GM19240 (cell line): ENCODE data around the gene PROC.

Experiments
- DNase-seq: peaks from one replicate; pipeline ENCODE4 v3.0.0; 2011; ENCODE audit warnings: low spot score; ENCODE audit not compliant: insufficient read length

PROC gene

DNA sequence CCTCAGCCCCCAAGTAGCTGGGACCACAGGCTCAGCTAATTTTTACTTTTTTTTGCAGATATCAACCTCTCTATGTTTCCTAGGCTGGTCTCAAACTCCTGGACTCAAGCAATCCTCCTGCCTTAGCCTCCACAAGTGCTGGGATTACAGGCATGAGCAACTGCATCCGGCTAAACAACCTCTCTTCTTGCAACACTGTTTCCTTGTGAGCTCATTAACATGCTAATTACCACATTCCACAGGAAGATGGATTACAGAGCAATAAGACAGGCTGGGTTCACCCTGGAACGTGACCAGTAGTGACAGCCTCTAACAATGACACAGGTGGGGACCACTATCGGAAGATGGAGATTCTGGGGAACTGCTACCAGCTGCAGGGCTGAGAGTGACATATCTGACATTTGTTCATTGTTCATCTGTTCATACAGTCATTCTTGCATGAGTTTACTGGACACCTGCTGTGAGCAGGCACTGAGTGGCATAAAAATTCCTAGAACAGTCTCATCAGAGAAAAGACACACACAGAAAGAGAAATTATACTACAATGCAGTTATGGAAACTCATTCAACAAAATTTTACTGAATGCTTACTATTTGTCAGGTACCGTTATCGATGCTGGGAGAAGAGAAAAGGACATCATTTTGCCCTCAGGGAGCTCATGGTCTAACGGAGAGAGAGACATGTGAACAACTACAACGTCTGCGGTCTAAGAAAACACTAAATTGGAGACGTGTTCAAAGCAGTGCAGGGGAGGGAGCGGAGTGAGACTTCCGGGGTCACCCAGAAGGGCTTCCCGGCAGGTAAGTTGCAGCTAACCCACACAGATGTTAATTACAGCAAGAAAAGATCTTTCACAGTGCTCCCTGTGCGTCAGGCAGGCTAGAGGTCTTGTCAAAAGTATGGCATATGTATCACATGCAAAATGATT, 37.6 kb downstream of the PROC start:
- DNase-seq, result no peak

DNA sequence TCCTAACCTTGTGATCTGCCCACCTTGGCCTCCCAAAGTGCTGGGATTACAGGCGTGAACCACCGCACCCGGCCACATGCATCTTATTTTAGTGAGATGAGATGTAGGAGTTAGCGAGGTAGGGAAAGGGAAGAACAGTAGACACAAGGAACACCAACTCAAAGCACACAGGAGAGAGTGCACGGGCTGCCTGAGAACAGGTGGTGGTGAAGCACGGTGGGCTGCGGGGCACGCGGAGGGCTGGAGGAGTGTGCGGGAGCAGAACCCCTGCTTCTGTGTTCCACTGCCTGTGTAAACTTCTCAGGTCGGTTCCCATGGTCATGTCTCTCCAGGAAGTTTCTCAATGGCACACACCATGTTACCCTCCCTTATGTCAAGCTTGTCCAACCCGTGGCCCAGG, 38.7 kb downstream of the PROC start:
- DNase-seq, result no peak

DNA sequence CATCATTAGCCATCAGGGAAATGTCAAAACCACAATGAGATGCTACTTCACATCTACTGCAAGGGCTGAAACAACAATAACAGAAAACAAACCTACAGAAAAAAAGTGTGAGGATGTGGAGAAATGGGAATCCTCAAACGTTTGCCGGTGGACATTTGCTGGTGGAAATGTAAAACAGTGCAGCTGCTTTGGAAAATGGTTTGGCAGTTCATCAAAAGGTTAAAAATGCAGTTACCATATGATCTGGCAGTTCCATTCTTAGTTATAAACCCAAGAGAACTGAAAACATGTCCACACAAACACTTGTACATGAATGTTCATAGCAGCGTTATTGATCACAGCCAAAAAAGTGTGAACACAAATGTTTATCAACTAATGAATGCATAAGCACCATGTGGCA, 44.2 kb downstream of the PROC start:
- no peak for DNase-seq

DNA sequence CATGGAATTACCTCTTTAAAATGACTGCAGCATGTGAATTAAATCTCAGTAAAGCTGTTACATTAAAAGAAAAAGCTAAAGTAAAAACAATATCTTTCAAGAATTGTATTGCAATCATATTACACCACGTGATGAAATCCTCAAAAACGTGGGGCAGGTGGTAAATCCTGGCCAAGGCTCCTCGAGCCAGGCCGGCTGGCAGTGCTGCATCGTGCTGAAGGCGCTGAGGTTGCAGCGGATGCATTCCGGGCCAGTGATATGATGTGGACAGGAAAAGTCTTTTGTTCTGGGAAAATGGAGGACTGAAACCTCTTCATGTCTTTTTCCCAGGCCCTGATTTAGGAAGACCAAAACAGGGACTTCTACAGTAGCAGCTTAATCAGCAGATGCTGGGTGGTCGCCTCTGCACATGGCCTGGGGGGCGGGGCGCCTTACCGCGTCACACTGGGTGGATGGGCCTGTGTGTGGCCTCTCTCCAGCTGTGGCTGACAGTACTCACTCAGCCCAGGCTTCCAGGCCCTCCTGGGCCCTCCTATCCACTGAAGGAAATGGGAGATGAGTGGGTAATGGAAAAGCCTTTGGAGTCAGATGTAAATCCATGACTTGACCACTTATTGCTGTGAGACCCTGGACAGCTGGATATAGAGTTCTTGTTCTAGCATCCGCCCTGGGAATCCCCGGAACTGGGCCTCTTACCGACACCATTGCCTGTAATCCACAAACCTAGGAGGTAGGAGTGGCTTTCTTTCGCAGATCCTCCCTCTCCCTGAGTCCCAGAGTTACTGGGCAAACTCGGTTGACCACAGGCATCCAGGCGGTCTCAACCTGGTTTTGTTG, 45.1 kb downstream of the PROC start:
- DNase-seq, result no peak

DNA sequence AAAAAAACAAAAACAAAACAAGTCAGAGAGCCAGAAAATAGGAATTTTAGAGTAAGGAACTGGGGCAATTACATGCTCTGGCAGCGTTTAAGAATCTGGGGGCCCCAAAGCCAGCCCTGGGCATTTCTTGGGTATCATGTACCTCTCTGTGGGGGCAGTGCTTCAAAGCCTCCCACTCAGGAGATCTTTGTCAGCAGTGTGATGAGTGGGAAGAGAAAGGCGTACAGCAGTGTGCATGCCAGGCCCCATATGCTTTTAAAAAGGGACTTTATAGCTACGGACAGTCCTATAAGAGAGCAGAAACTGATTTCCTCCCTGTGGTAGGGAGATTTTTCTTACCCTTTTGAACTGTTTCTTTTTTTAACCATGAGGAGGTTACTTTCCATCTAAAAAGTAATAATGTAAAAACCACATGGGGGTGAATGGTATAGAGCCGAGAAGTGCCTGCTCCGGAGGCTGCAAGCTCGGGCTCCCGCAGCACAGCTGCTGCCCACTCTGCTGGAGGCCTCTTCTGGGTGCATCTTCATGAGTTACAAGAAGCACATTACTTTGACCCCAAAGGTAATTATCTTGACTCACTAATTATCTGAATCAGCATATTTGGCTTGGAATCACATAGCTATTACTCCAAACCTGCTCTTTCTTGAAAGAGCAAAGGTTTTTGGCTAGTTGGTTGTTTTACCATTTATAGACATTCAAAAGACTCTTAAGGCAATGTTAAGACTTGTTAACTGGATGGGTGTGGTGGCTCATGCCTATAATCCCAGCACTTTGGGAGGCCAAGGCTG, 46.4 kb downstream of the PROC start:
- no peak for DNase-seq

DNA sequence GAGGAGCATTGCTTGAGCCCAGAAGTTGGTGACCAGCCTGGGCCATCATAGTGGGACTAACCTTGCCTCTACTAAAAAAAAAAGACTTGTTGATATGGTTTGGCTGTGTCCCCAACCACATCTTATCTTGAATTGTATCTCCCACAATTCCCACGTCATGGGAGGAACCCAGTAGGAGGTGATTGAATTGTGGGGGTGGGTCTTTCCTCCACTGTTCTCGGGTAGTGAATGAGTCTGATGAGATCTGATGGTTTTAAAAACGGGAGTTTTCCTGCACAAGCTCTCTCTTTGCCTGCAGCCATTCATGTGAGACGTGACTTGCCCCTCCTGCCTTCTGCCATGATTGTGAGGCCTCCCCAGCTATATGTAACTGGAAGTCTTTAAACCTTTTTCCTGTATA, 47.0 kb downstream of the PROC start:
- DNase-seq, result no peak

DNA sequence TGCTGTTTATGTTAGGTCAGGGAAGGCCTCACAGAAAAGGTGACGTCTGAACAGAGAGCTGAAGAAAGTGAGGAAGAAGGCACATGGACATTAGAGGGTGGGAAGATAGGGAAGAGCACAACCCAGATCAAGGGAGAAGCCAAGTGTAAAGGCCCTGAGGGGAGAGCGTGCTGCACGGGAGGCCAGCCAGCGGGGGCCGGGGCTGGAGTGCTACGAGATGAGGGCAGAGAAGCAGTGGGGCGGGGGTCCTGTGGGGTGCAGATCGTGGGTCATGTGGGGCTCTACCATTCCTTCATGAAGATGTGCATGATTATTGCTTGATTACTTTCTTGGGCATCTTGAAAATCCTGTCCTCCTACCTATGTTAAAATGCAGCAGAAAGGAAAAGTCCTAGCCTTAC, 50.8 kb downstream of the PROC start:
- no peak for DNase-seq

DNA sequence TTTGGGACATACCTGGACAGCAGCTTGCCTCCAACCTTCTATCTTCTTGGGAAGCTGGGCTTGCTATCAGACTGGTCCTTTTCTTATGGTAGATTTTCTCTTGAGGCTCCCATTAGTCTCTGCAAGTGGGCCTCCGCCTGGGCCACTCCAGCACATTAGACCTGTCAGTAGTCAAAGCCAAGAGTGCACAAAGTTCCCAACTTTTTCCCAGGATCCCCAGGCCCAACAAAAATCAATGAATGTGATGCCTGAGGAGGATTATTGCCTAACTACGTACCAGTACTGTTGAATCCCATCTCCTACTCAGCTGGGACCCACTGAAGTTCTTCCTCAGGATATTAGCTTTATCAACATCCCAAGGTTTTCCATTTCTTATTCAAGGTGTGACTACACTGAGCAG, 51.7 kb downstream of the PROC start:
- DNase-seq, result no peak

DNA sequence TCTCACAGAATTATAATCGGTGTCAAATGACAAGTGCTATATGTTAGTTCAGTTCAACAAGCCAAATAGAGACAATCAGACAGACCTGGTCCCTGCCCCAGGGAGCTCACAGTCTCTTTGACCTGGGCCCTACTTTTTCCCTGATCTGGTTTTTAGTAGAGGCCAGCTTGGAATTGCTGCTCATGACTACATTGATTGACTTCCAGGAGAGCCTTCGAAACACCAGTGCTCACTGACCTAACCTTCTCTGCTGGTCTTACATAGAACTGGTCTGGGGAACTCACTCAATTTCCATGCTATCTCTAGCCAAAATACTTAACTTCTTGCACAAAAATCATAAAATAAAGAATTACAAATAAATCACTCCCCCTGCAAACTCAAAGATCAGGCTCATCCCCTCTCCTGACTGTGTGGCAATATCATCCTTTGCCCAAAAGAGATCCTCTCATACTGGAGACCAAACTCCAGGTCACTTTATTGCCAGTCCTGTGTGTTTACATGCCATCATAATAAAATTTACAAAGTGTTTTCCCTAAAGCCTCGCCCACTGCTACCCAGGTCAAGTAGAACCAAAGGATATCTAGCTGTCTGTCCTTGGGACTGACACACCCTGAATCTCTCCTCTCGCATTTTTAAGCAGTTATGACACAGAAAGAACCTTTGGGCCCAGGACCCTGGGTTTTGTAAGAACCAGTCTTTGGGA, 53.2 kb downstream of the PROC start:
- no peak for DNase-seq

DNA sequence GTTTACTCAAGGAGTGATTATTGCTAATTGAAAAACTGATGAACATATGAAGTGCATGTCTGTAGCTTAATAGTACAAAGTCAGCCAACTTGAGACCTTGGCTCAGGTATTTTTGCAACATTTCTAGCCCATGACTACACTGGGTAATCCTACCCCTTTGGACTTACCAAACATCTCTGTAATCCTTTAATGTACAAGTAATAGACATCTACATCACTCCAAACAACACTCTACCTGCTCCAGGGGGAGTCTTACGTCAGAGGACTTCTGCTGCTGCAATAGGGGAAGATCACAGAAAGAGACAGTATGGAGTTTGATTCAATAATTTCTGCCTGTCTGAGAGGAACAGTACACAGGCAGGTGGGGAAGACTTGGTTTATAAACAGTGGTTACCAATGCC, 54.0 kb downstream of the PROC start:
- DNase-seq, result no peak

DNA sequence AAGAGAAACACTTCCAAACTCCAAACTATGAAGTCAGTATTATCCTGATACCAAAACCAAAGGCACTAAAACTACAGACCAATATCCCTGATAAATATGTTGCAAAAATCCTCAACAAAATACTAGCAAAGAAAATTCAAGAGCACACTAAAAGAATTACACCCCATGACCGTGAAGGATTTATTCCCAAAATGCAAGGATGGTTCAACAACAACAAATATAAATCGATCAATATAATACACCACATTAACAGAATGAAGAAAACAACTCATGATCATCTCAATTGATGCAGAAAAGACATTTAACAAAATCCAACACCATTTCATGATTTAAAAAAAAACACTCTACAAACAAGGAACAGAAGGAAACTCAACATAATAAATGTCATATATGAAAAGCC, 57.6 kb downstream of the PROC start:
- DNase-seq, result no peak
